COR-L47 (cell line): Measurements from ENCODE around the gene DPEP2NB.
"Not testable (repeated sequence)": the region's sequence is repeated elsewhere in the genome, so short reads cannot be mapped to it uniquely, and the experiment has no call there.

Source experiments
- DNase-seq: peaks from one replicate; lab custom pipeline; 2025; lab: John Stamatoyannopoulos, UW

Gene DPEP2NB

GRCh38 chr16:68013440-68013839, 2.3 kb downstream of the DPEP2NB start:
- DNase-seq, result no peak

- not testable (repeated sequence) for DNase-seq
These were observed 5.8 kb downstream of the DPEP2NB start for GRCh38 chr16:68009872-68010271.

GRCh38 chr16:68009157-68009735, 6.5 kb downstream of the DPEP2NB start:
- no peak for DNase-seq

- no peak for DNase-seq
These were observed 9.9 kb downstream of the DPEP2NB start for GRCh38 chr16:68005786-68006286.

- no peak for DNase-seq
These were observed 10.5 kb downstream of the DPEP2NB start for GRCh38 chr16:68005211-68005610.

- DNase-seq, result no peak
These were observed 12.7 kb downstream of the DPEP2NB start for GRCh38 chr16:68003031-68003430.

GRCh38 chr16:68000450-68000849, 15.3 kb downstream of the DPEP2NB start:
- DNase-seq, result no peak

- DNase-seq, result no peak
These were observed 15.7 kb downstream of the DPEP2NB start for GRCh38 chr16:67999985-68000384.

GRCh38 chr16:67998779-67999688, 16.7 kb downstream of the DPEP2NB start, which contains the start of gene DPEP2:
Gene DPEP2, minus strand, starts transcription at chr16:67999484. Its CDS starts 6,272 bp downstream, at chr16:67993212.
- not testable (repeated sequence) for DNase-seq

GRCh38 chr16:67998231-67998778, 17.4 kb downstream of the DPEP2NB start:
- DNase-seq, result not testable (repeated sequence)

GRCh38 chr16:67996666-67997065, 19.0 kb downstream of the DPEP2NB start:
- no peak for DNase-seq

GRCh38 chr16:67995423-67995822, 20.3 kb downstream of the DPEP2NB start:
- DNase-seq, result no peak

- DNase-seq, result not testable (repeated sequence)
These were observed 21.7 kb downstream of the DPEP2NB start for GRCh38 chr16:67994040-67994408.

- DNase-seq, result peak; percentile 54
These were observed 22.3 kb downstream of the DPEP2NB start for GRCh38 chr16:67993207-67994039.

GRCh38 chr16:67992661-67993206, 23.0 kb downstream of the DPEP2NB start:
- no peak for DNase-seq

- DNase-seq, result no peak
These were observed 25.7 kb downstream of the DPEP2NB start for GRCh38 chr16:67990018-67990386.

- no peak for DNase-seq
These were observed 26.2 kb downstream of the DPEP2NB start for GRCh38 chr16:67989322-67990017.

GRCh38 chr16:67988675-67989074, 27.0 kb downstream of the DPEP2NB start:
- DNase-seq, result no peak

GRCh38 chr16:67987460-67988160, 28.1 kb downstream of the DPEP2NB start:
- no peak for DNase-seq

GRCh38 chr16:67986949-67987348, 28.8 kb downstream of the DPEP2NB start:
- DNase-seq, result no peak
